ENCODE data around the gene TLE2. TPM values are rescaled to one million over a fixed set of nuclear protein-coding genes. Genes with fewer than 3 reads are reported as not detected.

The TLE2 gene
- total and polyA plus RNA-seq, 2 donors (not counting 3 experiments of a cell fraction or from before 2014, with no cell fraction given): 32.0 to 38.8 TPM

DNA sequence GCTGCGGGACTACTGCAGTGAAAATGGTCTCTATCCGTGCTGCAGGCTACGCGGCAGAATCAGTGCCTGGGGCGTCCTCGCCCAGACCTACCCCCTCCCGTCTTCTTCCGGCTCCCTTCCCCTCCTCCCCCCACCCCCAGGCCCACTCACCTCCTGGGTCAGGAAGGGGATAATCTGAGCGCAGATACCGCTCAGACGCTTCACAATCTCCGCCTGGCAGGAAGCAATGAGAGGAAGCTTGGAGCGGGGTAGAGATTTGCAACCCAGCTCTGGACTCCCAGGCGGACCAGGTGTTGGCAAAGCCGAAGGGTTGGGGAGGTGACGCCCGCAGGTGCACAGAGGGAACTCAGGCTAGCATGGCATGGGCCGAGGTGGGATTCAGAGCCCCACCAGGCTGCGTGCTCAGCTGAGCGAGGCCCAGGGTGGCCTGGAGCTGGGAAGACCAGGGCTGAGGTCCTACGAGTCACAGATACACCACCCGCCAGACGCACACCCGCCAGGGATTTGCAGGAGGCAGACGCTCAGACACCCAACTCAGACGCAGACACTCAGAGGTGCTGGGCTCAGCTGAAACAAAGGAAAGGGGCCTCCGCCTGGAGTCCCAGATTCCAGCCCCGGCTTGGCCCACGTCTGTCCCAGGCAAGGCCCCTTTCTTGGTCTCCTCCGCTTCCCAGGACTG is 4.1 kb downstream of the TLE2 start:
- H3K9me1 ChIP-seq (replicated peaks; ENCODE audit: control insufficient read depth, extremely low read depth, insufficient read depth, low read length): no peaks in the 10 kb centered on the region
- dilution Hi-C loops (cut with MboI; ENCODE audit: extremely low pct_ligation_motif_present, low sequenced_read_pairs) (no loop called here), intact Hi-C loops (cut with micrococcal nuclease) (no loop called here)
- no peaks in the 10 kb centered on the region for H4K20me1 ChIP-seq (replicated peaks; ENCODE audit: control insufficient read depth, extremely low read depth, insufficient read depth, low read length)
- no peak overlapping the region for H3K27ac ChIP-seq (ENCODE audit: insufficient read depth, low read depth, low read length)
- no peak for TF ChIP-seq GATA2 (IDR thresholded peaks at IDR 0.05; ENCODE audit: insufficient read depth, insufficient read length, low read depth, low read length)
- no peak for TF ChIP-seq EZH2 (IDR thresholded peaks at IDR 0.05; ENCODE audit: borderline replicate concordance, low read depth, low read length, severe bottlenecking)
- TF ChIP-seq, protein P1, sequence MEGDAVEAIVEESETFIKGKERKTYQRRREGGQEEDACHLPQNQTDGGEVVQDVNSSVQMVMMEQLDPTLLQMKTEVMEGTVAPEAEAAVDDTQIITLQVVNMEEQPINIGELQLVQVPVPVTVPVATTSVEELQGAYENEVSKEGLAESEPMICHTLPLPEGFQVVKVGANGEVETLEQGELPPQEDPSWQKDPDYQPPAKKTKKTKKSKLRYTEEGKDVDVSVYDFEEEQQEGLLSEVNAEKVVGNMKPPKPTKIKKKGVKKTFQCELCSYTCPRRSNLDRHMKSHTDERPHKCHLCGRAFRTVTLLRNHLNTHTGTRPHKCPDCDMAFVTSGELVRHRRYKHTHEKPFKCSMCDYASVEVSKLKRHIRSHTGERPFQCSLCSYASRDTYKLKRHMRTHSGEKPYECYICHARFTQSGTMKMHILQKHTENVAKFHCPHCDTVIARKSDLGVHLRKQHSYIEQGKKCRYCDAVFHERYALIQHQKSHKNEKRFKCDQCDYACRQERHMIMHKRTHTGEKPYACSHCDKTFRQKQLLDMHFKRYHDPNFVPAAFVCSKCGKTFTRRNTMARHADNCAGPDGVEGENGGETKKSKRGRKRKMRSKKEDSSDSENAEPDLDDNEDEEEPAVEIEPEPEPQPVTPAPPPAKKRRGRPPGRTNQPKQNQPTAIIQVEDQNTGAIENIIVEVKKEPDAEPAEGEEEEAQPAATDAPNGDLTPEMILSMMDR (IDR thresholded peaks at IDR 0.05; ENCODE audit: extremely low read depth in 1 of 2, insufficient read depth in 1 of 2, low read depth in 1 of 2, low read length in 2 of 2): no peak
- no peak for TF ChIP-seq POLR2A (IDR thresholded peaks at IDR 0.05; ENCODE audit: low read depth, low read length)
- TF ChIP-seq POLR2AphosphoS5 (IDR thresholded peaks at IDR 0.05; ENCODE audit: insufficient read depth, low read depth, low read length): no peak
- TF ChIP-seq, protein P2, sequence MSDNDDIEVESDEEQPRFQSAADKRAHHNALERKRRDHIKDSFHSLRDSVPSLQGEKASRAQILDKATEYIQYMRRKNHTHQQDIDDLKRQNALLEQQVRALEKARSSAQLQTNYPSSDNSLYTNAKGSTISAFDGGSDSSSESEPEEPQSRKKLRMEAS (IDR thresholded peaks at IDR 0.05; ENCODE audit: insufficient read depth, insufficient read length): no peak
- TF ChIP-seq JUN (IDR thresholded peaks at IDR 0.05; ENCODE audit: borderline replicate concordance, insufficient read depth, insufficient read length, low read depth): no peak
- no peak for TF ChIP-seq FOS (IDR thresholded peaks at IDR 0.05; ENCODE audit: borderline replicate concordance, insufficient read depth, low read length)
- TF ChIP-seq MYC (IDR thresholded peaks at IDR 0.05; ENCODE audit: low read depth, low read length): no peak
- no peak for FAIRE-seq
- H3K4me3 ChIP-seq (replicated peaks in 1 of 3; ENCODE audit: insufficient read depth in 1 of 3, low read depth in 1 of 3, low read length in 3 of 3): no peak overlapping the region
- peaks cover under 1 to 1% of the 10 kb centered on the region in 2 experiments for H3K27me3 ChIP-seq (ENCODE audit: control insufficient read depth in 2 of 2, insufficient read depth in 2 of 2, low read length in 2 of 2)
- H2AFZ ChIP-seq (ENCODE audit: low read depth, low read length): no peak overlapping the region
- no peaks in the 10 kb centered on the region for H3K9me3 ChIP-seq (replicated peaks; ENCODE audit: control insufficient read depth, insufficient read depth, low read length)
- ChIA-PET CTCF (interaction anchor here (0.7 to 1.5 kb wide), 3 partner anchors 51 to 280 kb away, joined by 3 to 5 read pairs (median 3); no protein-coding TSS in a partner anchor), POLR2A (no interaction called here)
- no peak overlapping the region for H3K4me2 ChIP-seq (ENCODE audit: insufficient read depth, low read length)
- BruUV-seq (replicated peaks): no TSS peak
- no peaks in the 10 kb centered on the region for H3K79me2 ChIP-seq (ENCODE audit: control insufficient read depth, insufficient read depth, low read length)
- peaks cover 2% of the 10 kb centered on the region for H3K4me1 ChIP-seq (ENCODE audit: control insufficient read depth, extremely low read depth, insufficient read depth, low read length)
- DNase-seq (ENCODE audit: low read depth, low spot score): no peak
- H3K9ac ChIP-seq (replicated peaks; ENCODE audit: extremely low read depth, insufficient read depth, low read length): no peak overlapping the region
- no peaks in the 10 kb centered on the region for H3K36me3 ChIP-seq (ENCODE audit: control insufficient read depth in 2 of 2, extremely low read depth in 1 of 2, insufficient read depth in 2 of 2, low read length in 2 of 2)

Data from endothelial cell of umbilical vein (primary cell).